ENCODE data around the gene CALML4.

- TF ChIP-seq CTCF (IDR thresholded peaks at IDR 0.05) (no peak), POLR2AphosphoS5 (IDR thresholded peaks at IDR 0.05) (no peak)
These were observed 3.0 kb upstream of the CALML4 start for GRCh38 chr15:68208136-68208535.
